Measurements from ENCODE around the gene TSPOAP1.

Gene TSPOAP1

GRCh38 chr17:58351831-58352595 is 23.4 kb upstream of the TSPOAP1 start, which contains the start of gene SUPT4H1:
Gene SUPT4H1, minus strand, starts transcription at chr17:58352201. Its CDS starts 66 bp downstream, at chr17:58352135.
- no peak for TF ChIP-seq CTCF (IDR thresholded peaks at IDR 0.05; ENCODE audit: low read depth, low read length)
- TF ChIP-seq MAX (IDR thresholded peaks at IDR 0.05; ENCODE audit: low read depth, low read length) = peak; percentile 63; the same call in 1 of the 2 replicates
- peak; percentile 77 for TF ChIP-seq MYC (IDR thresholded peaks at IDR 0.05; ENCODE audit: low read depth, low read length)
- peak; percentile 59 for TF ChIP-seq POLR2A (IDR thresholded peaks at IDR 0.05; ENCODE audit: extremely low read depth, insufficient read length)

GRCh38 chr17:58351182-58351581 is 22.6 kb upstream of the TSPOAP1 start:
- H3K4me3 ChIP-seq (ENCODE audit: low read depth, low read length) = peak overlapping the region; percentile 94
- peak; percentile 35 for DNase-seq (ENCODE audit: low read depth)
- no peak for TF ChIP-seq CTCF (IDR thresholded peaks at IDR 0.05; ENCODE audit: low read depth, low read length)
- no peak for TF ChIP-seq MAX (IDR thresholded peaks at IDR 0.05; ENCODE audit: low read depth, low read length)
- TF ChIP-seq MYC (IDR thresholded peaks at IDR 0.05; ENCODE audit: low read depth, low read length) = no peak
- no peak for TF ChIP-seq POLR2A (IDR thresholded peaks at IDR 0.05; ENCODE audit: extremely low read depth, insufficient read length)

More at GRCh38 chr17:58351831-58352595, 23.4 kb upstream of the TSPOAP1 start, which contains the start of gene SUPT4H1:
- peak; percentile 94 for DNase-seq (ENCODE audit: low read depth)
- H3K4me3 ChIP-seq (ENCODE audit: low read depth, low read length) = peak within 1 kb of the TSS; percentile 94

GRCh38 chr17:58348038-58348437 is 19.4 kb upstream of the TSPOAP1 start:
- DNase-seq (ENCODE audit: low read depth) = no peak
- TF ChIP-seq CTCF (IDR thresholded peaks at IDR 0.05; ENCODE audit: low read depth, low read length) = no peak
- TF ChIP-seq POLR2A (IDR thresholded peaks at IDR 0.05; ENCODE audit: extremely low read depth, insufficient read length) = no peak
- TF ChIP-seq MYC (IDR thresholded peaks at IDR 0.05; ENCODE audit: low read depth, low read length) = no peak
- TF ChIP-seq MAX (IDR thresholded peaks at IDR 0.05; ENCODE audit: low read depth, low read length) = no peak

GRCh38 chr17:58345500-58345899 is 16.9 kb upstream of the TSPOAP1 start:
- TF ChIP-seq MYC (IDR thresholded peaks at IDR 0.05; ENCODE audit: low read depth, low read length) = no peak
- TF ChIP-seq MAX (IDR thresholded peaks at IDR 0.05; ENCODE audit: low read depth, low read length) = no peak
- TF ChIP-seq POLR2A (IDR thresholded peaks at IDR 0.05; ENCODE audit: extremely low read depth, insufficient read length) = no peak
- TF ChIP-seq CTCF (IDR thresholded peaks at IDR 0.05; ENCODE audit: low read depth, low read length) = no peak
- DNase-seq (ENCODE audit: low read depth) = no peak
- peak overlapping the region; percentile 73 for H3K4me3 ChIP-seq (ENCODE audit: low read depth, low read length)

More at GRCh38 chr17:58348038-58348437, 19.4 kb upstream of the TSPOAP1 start:
- no peak overlapping the region for H3K4me3 ChIP-seq (ENCODE audit: low read depth, low read length)

GRCh38 chr17:58344791-58345157 is 16.2 kb upstream of the TSPOAP1 start:
- DNase-seq (ENCODE audit: low read depth) = peak; percentile 67
- H3K4me3 ChIP-seq (ENCODE audit: low read depth, low read length) = peak overlapping the region; percentile 73
- TF ChIP-seq MAX (IDR thresholded peaks at IDR 0.05; ENCODE audit: low read depth, low read length) (no peak), MYC (IDR thresholded peaks at IDR 0.05; ENCODE audit: low read depth, low read length) (no peak), CTCF (IDR thresholded peaks at IDR 0.05; ENCODE audit: low read depth, low read length) (peak; percentile 28), POLR2A (IDR thresholded peaks at IDR 0.05; ENCODE audit: extremely low read depth, insufficient read length) (no peak)
